Measurements from ENCODE around the gene FAM180B. TPM values are rescaled to one million over a fixed set of nuclear protein-coding genes. Genes with fewer than 3 reads are reported as not detected.

Gene FAM180B
- total and polyA plus RNA-seq, 7 donors, result 0.04 to 0.51 (median 0.15) TPM; not detected in 2

- ATAC-seq (no peak), DNase-seq (no peak)
- TF ChIP-seq CTCF (IDR thresholded peaks at IDR 0.05), result no peak
- no peaks in the 10 kb centered on the region for H3K4me1 ChIP-seq
- intact Hi-C loops (cut with DNase I), result no loop called here
- no peak overlapping the region for H3K27ac ChIP-seq
- H3K9me3 ChIP-seq, result no peaks in the 10 kb centered on the region
- 63 to 74% (median 64%) methylated on average over 4 of the region's 4 CpGs for WGBS, 3 donors
- peaks cover 0 to 53% (median 23%) of the 10 kb centered on the region in 3 donors for H3K27me3 ChIP-seq (ENCODE audit: insufficient read depth in 3 of 3, low read length in 2 of 3)
- H3K4me3 ChIP-seq, result no peak overlapping the region
- no peaks in the 10 kb centered on the region for H3K36me3 ChIP-seq (ENCODE audit: insufficient read depth in 1 of 2, low read depth in 1 of 2)
These were observed 5.8 kb downstream of the FAM180B start for GRCh38 chr11:47592251-47592650.

GRCh38 chr11:47592970-47593369, 6.5 kb downstream of the FAM180B start:
- intact Hi-C loops (cut with DNase I), result no loop called here
- Histone ChIP-seq H3K27ac (no peak overlapping the region), H3K27me3 (ENCODE audit: insufficient read depth in 3 of 3, low read length in 2 of 3) (peaks cover 0 to 53% (median 23%) of the 10 kb centered on the region in 3 donors), H3K36me3 (ENCODE audit: insufficient read depth in 1 of 2, low read depth in 1 of 2) (no peaks in the 10 kb centered on the region), H3K4me3 (no peak overlapping the region), H3K9me3 (no peaks in the 10 kb centered on the region), H3K4me1 (no peaks in the 10 kb centered on the region)
- ATAC-seq, result no peak
- TF ChIP-seq CTCF (IDR thresholded peaks at IDR 0.05), result no peak
- DNase-seq, result no peak
- 75 to 81% (median 79%) methylated on average over 2 of the region's 2 CpGs for WGBS, 3 donors

GRCh38 chr11:47593492-47593933, 7.0 kb downstream of the FAM180B start:
- DNase-seq (no peak), ATAC-seq (no peak)
- peaks cover 0 to 53% (median 23%) of the 10 kb centered on the region in 3 donors for H3K27me3 ChIP-seq (ENCODE audit: insufficient read depth in 3 of 3, low read length in 2 of 3)
- H3K4me3 ChIP-seq, result peak overlapping the region; percentile 24
- intact Hi-C loops (cut with DNase I), result no loop called here
- 15 to 29% (median 17%) methylated on average over 6 of the region's 6 CpGs for WGBS, 3 donors
- no peak for TF ChIP-seq CTCF (IDR thresholded peaks at IDR 0.05)
- H3K4me1 ChIP-seq, result no peaks in the 10 kb centered on the region
- H3K27ac ChIP-seq, result no peak overlapping the region
- no peaks in the 10 kb centered on the region for H3K9me3 ChIP-seq
- H3K36me3 ChIP-seq (ENCODE audit: insufficient read depth in 1 of 2, low read depth in 1 of 2), result no peaks in the 10 kb centered on the region

GRCh38 chr11:47593934-47594855, 7.7 kb downstream of the FAM180B start, which contains the start of gene C1QTNF4:
Gene C1QTNF4, minus strand, starts transcription at chr11:47594411. Its CDS starts 3,601 bp downstream, at chr11:47590810.
- H3K4me3 ChIP-seq, result peak within 1 kb of the TSS; percentile 24

More at GRCh38 chr11:47593934-47594855, 7.7 kb downstream of the FAM180B start, which contains the start of gene C1QTNF4:
- peaks cover 0 to 49% (median 22%) of the 10 kb centered on the region in 3 donors for H3K27me3 ChIP-seq (ENCODE audit: insufficient read depth in 3 of 3, low read length in 2 of 3)
- no peaks in the 10 kb centered on the region for H3K9me3 ChIP-seq
- H3K36me3 ChIP-seq (ENCODE audit: insufficient read depth in 1 of 2, low read depth in 1 of 2), result no peaks in the 10 kb centered on the region
- intact Hi-C loops (cut with DNase I), result no loop called here
- no peak within 1 kb of the TSS for H3K27ac ChIP-seq
- no peak for DNase-seq
- ATAC-seq, result peak in 1 of 4 donors; percentile 10
- H3K4me1 ChIP-seq, result no peaks in the 10 kb centered on the region
- 3 to 4% (median 4%) methylated on average over 38 to 48 of the region's 48 CpGs for WGBS, 3 donors
- TF ChIP-seq CTCF (IDR thresholded peaks at IDR 0.05), result no peak
